Upper lobe of left lung (tissue), 4 donors: ENCODE measurements around the gene OR5AS1.
"Not testable (repeated sequence)": the region's sequence is repeated elsewhere in the genome, so short reads cannot be mapped to it uniquely, and the experiment has no call there.

Experiments used
- CTCF ChIP-seq, 6 experiments: fragments of 450-650 bp in 4 of 6; fragments of 200-600 bp in 2 of 6; sonication (generic) in 2 of 6; IDR thresholded peaks; one replicate each; pipeline ENCODE4 v1.5.1; 2016 to 2019; ENCODE audit warnings: antibody characterized with exemption in 6 of 6
- POLR2A ChIP-seq, 4 donors: fragments of 450-650 bp; IDR thresholded peaks; one replicate each; pipeline ENCODE4 v1.5.1; 2016 to 2017; ENCODE audit warnings: antibody characterized with exemption in 4 of 4, mild to moderate bottlenecking in 2 of 4

GRCh38 chr11:56057661-56058237 is 30.3 kb downstream of the OR5AS1 start:
- TF ChIP-seq CTCF, POLR2A (IDR thresholded peaks at IDR 0.05): not testable (repeated sequence)
